GM20000 (cell line): Measurements from ENCODE around the gene PPM1D.

Experiments
- DNase-seq: peaks from one replicate; pipeline ENCODE4 v3.0.0; 2012; ENCODE audit warnings: low spot score
- CTCF ChIP-seq: IDR thresholded peaks from 2 replicates; pipeline ENCODE4 v1.5.1; 2012; ENCODE audit warnings: mild to moderate bottlenecking, control low read depth; ENCODE audit errors: extremely low read depth, missing control alignments

The PPM1D gene

GRCh38 chr17:60677308-60678117, 77.5 kb downstream of the PPM1D start, which contains the start of gene BCAS3:
BCAS3 (plus strand) TSS chr17:60677851.
- DNase-seq, result peak; percentile 94
- no peak for TF ChIP-seq CTCF

- DNase-seq, result peak; percentile 6
- no peak for TF ChIP-seq CTCF
Observed at GRCh38 chr17:60678118-60678444, 78.1 kb downstream of the PPM1D start.

GRCh38 chr17:60679287-60679686, 79.3 kb downstream of the PPM1D start:
- no peak for TF ChIP-seq CTCF
- no peak for DNase-seq

- no peak for TF ChIP-seq CTCF
- no peak for DNase-seq
Observed at GRCh38 chr17:60680754-60681153, 80.8 kb downstream of the PPM1D start.

- TF ChIP-seq CTCF, result no peak
- no peak for DNase-seq
Observed at GRCh38 chr17:60685437-60685836, 85.4 kb downstream of the PPM1D start.

- no peak for TF ChIP-seq CTCF
- DNase-seq, result no peak
Observed at GRCh38 chr17:60695960-60696359, 96.0 kb downstream of the PPM1D start.

- DNase-seq, result no peak
- no peak for TF ChIP-seq CTCF
Observed at GRCh38 chr17:60699090-60699489, 99.1 kb downstream of the PPM1D start.
